Measurements from ENCODE around the gene TTLL3. TPM values are rescaled to one million over a fixed set of nuclear protein-coding genes. Genes with fewer than 3 reads are reported as not detected.

Gene TTLL3
- total RNA-seq, 1 donor from 2014 or later, result 19.5 TPM

DNA sequence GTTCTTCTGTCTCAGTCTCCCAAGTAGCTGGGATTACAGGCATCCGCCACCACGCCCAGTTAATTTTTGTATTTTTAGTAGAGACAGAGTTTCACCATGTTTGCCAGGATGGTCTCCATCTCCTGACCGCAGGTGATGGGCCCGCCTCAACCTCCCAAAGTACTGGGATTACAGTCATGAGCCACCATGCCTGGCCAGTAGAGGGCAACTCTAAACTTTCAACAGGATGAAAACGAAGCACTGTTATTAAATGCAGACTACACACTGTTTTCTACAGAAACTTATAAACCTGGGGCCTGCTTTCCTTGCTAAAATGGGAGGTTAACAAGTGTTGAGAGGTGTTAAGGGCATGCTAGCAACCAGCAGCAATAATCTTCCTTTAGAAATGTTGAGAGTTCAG lies 9.5 kb upstream of the TTLL3 start:
- no peak for DNase-seq (ENCODE audit: low spot score)
- intact Hi-C loops (cut with DNase I), result no loop called here

GRCh38 chr3:9803494-9803893 lies 6.6 kb upstream of the TTLL3 start:
- intact Hi-C loops (cut with DNase I), result no loop called here
- no peak for DNase-seq (ENCODE audit: low spot score)

DNA sequence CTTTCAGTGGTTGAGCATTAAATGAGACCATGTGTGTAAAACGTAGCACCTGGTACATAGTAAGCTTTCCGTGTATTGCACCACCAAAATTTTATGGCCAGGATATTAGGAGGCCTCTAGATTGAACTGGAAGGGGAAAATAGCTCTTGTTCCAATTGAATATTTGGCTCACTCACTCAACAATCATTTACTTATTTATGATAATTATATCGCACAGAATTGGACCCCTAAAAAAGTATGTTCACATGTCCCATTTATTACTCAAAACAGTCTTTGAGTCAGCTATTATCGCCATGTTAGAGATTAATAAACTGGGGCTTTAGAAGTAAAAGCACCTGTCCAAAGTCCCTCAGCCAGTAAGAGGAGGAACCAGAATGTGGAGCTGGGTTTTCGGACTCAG lies 5.1 kb upstream of the TTLL3 start:
- DNase-seq (ENCODE audit: low spot score), result no peak
- intact Hi-C loops (cut with DNase I), result no loop called here

DNA sequence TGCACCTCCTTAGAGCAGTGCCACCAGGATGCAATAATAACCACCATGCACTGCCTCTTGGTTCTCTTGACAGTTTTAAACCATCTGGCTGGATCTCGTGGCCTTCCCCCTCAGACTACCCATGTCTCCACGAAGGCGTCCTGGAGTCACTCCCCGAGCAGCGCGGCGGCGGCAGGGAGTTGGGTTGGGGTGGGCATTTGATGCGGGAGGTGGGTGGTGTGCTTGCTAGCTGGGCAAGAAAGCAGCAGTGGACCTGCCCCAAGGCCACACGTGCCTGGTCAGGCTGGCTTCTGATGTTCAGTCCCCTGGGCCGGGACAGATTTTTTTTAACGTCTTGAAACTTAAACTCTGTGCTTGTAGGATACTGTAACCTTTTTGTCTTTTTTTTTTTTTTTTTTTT lies 3.9 kb upstream of the TTLL3 start:
- DNase-seq (ENCODE audit: low spot score), result no peak
- intact Hi-C loops (cut with DNase I), result no loop called here

DNA sequence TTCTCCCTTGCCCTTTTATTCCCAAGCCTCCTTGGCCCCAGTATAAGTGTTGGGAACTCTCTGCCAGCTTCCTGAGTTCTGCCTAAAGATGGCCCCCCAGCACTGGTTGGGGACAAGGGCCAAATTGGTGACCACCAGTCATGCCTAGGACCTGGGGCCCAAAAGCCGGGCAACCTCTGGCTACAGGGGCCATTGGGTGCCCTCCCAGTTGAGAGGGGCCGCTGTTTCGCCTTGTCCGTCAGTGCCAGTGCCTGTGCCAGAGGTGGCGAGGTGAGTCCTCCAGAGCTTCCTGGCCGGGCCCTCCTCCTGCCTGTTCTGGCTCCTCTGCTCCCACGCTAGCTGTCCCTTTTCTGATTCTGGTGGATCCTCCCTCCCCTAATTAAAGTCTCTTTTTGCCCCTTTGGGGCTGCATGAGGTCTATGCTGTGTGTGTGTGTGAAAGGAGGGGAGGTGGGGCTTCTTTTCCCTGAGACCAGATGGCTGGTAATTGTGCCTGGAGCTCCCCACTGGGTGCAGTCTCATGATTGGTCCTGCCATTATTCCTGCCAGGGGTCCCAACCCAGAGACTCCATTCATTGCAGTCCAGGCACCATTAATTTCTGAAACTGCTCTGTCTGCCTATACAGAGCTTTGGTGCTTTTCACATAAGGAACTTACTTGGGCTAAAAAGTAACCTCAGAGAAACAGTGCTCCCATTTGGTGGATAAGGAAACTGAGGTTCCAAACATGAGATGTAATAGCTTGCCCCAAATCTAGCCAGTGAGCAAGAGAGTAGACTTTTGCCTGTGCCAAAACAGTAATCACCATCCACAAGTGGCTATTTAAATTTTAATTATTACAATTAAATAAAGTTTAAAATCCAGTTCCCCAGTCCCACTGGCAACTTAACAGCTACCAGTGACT lies 3.1 kb upstream of the TTLL3 start:
- DNase-seq (ENCODE audit: low spot score), result no peak
- intact Hi-C loops (cut with DNase I), result no loop called here

GRCh38 chr3:9807981-9808344 lies 2.1 kb upstream of the TTLL3 start:
- intact Hi-C loops (cut with DNase I), result no loop called here
- no peak for DNase-seq (ENCODE audit: low spot score)

DNA sequence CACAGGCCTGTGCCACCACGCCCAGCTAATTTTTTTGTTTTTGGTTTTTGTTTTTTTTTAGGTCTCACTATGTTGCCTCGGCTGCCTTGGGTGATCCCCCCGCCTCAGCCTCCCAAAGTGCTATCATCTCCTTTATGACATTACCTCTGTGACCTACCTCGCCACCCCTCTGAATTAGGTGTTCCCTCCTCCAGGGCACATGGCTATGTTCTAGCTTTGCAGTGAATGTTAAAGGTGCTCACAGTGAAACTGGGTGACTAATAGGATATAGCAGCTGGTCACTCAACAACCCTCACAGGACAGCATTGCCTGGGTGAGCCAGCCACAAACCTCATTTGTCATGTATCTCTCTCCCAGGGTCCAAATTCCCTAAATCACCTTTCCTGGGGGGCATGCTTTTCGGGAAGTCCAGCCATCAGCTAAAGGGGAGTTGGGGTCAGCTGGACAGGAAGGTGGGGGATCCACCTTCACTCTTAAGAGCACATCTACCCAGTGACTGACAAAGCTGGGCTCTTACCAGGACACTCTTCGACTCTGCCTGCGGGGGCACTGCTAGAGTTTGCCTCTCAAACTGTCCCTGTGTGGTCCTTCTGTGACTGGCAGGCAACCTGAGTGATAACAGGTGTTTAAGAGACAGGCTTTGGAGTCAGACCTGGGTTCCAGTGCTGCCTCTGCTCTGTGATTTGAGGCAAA lies 1.6 kb upstream of the TTLL3 start:
- no peak for DNase-seq (ENCODE audit: low spot score)
- intact Hi-C loops (cut with DNase I), result no loop called here

DNA sequence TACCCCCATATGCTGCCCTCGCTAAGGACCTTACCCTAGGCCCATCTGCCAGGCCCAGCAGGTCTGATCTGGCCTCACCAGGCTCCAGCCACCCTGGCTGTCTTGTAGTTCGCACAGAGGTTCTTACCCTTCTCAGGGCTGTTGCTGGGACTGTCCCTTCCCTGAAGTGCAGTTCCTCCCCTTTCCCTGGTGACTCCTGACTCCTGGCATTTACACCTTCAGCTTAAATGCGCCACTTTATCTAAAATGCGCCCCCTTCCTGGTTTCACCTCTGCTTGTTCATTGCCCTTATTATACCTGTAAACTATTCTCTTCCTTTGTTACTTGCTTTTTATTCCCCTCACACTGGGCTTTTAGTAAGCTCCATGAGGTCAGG lies 835 bp upstream of the TTLL3 start:
- no peak for DNase-seq (ENCODE audit: low spot score)
- intact Hi-C loops (cut with DNase I), result no loop called here

DNA sequence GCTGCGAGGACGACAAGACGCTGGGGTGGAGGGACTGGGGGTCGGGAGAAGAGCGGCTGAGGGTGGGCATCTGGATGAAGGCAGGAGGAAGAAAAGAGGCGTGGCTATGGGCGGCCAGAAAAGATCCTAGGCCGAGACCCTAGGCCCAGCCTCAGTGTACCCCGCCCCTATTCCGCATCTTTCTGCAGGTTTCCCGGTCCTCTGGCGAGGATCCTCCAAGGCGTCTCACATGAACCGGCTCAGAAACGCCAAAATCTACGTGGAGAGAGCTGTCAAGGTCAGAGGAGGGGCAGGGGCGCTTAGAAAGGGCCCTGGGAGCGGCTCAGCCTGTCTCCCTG lies 340 bp downstream of the TTLL3 start:
- intact Hi-C loops (cut with DNase I), result loop anchor here (1.0 kb wide), 1 partner anchor 18 kb away; the partner anchor contains the start of gene TADA3
- DNase-seq (ENCODE audit: low spot score), result no peak

GRCh38 chr3:9810846-9811245 lies 784 bp downstream of the TTLL3 start:
- no peak for DNase-seq (ENCODE audit: low spot score)
- intact Hi-C loops (cut with DNase I), result loop anchor here (1.0 kb wide), 1 partner anchor 19 kb away; the partner anchor contains the start of gene TADA3

- intact Hi-C loops (cut with DNase I), result no loop called here
- DNase-seq (ENCODE audit: low spot score), result no peak
Measured at GRCh38 chr3:9812870-9813483, 2.9 kb downstream of the TTLL3 start.

DNA sequence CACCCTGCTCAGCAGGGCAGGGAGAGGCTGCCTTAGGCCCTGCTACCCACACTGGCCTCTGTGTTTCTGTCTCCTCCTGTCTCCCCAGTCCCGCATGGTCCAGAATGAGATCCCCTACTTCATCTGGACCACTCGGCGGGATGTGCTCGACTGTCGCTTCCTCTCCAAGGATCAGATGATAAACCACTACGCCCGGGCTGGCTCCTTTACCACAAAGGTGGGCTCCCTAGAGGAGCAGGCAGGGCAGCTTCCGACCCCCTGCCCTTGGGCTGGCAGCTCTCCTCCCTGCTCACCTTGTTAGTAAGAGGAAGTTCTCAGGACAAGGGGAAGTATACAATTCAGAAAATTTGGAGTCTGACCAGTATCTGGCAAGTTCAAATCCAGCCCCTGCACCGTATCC lies 5.9 kb downstream of the TTLL3 start:
- no peak for DNase-seq (ENCODE audit: low spot score)
- intact Hi-C loops (cut with DNase I), result no loop called here

- DNase-seq (ENCODE audit: low spot score), result no peak
- intact Hi-C loops (cut with DNase I), result no loop called here
Measured at GRCh38 chr3:9817436-9817835, 7.4 kb downstream of the TTLL3 start.

DNA sequence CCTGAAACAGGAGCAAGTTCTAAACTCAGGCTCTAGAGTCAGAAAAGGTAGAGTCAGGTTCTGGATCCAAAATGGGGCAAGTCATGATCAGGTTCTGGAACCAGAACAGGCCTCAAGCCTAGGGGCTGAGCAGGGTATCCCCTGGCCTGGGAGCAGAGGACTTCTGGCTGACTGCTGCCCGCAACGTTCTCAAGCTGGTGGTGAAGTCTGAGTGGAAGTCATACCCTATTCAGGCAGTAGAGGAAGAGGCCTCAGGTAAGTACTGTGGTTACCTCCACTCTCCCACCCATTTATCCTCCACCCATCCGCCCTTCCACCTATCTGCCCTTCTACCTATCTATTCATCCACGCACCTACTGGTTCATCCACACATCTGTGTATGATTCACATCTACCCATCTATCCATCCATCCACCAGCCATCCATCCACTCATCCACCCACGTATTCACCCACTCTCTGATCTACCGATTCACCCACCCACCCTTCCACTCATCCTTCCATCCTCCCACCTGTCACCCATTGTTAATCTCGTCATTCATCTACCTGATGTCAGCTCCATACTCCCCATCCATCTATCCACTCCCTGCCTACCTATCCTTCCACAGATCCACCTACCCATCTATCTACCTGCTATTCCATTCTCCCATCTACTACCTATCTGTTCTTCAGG lies 8.7 kb downstream of the TTLL3 start:
- no peak for DNase-seq (ENCODE audit: low spot score)

GRCh38 chr3:9820543-9820942 lies 10.5 kb downstream of the TTLL3 start:
- intact Hi-C loops (cut with DNase I), result no loop called here
- no peak for DNase-seq (ENCODE audit: low spot score)

More for the DNA sequence above, 8.7 kb downstream of the TTLL3 start:
- intact Hi-C loops (cut with DNase I), result no loop called here

- DNase-seq (ENCODE audit: low spot score), result no peak
- intact Hi-C loops (cut with DNase I), result no loop called here
Measured at GRCh38 chr3:9820946-9821345, 10.9 kb downstream of the TTLL3 start.

DNA sequence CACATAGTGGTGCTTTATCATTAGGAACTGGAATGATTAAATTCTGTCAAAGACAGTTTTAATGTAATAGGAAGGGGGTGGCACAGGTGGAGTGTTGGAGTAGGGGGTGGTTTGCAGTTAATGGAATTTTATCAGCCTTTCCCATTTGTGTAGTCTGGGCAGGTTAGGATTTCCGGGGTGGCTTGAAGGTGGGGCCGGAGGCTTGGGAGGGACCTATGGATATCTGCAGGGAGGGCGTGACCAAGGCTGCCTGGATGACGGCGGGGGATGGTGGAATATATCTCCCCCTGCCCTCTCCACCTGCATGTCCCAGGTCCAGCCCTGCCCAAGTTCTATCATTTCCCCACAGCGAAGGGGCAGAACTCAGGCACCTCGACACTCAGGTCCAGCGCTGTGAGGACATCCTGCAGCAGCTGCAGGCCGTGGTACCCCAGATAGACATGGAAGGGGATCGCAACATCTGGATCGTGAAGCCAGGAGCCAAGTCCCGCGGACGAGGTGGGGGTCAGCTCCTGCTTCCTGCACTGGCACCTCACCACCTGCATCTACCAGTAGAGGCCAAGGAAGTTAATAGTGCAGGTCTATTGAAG lies 15.5 kb downstream of the TTLL3 start:
- no peak for DNase-seq (ENCODE audit: low spot score)
- intact Hi-C loops (cut with DNase I), result no loop called here

DNA sequence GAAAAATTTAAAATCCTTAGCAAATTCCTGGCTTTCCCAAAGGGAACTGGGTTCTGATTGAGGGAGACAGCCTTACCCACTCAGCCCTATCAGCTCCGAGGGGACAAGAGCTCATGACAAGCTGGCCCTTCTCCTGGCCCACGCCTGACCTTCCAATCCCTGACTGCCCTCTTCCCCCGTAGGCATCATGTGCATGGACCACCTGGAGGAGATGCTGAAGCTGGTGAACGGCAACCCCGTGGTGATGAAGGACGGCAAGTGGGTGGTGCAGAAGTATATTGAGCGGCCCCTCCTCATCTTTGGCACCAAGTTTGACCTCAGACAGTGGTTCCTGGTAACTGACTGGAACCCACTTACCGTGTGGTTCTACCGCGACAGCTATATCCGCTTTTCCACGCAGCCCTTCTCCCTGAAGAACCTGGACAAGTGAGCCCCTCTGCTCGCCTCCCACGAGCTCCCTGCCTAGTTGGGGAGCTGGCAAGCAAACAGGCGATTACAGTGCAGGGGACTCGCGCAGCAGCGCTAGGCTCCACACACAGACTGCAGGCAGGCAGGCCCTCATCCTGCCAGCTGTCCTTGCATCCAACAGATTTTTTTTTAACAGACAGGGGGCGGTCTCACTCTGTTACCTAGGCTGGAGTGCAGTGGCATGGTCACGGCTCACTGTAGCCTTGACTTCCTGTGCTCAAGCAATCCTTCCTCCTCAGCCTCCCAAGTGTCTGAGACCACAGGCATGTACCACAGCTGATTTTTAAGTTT lies 16.9 kb downstream of the TTLL3 start:
- no peak for DNase-seq (ENCODE audit: low spot score)
- intact Hi-C loops (cut with DNase I), result no loop called here

All from cardiac septum (tissue), 1 donor.